ENCODE data around the gene FREM1. TPM values are rescaled to one million over a fixed set of nuclear protein-coding genes. Genes with fewer than 3 reads are reported as not detected.

The FREM1 gene
- polyA plus RNA-seq, 1 donor from 2014 or later = 2.3 TPM

DNA sequence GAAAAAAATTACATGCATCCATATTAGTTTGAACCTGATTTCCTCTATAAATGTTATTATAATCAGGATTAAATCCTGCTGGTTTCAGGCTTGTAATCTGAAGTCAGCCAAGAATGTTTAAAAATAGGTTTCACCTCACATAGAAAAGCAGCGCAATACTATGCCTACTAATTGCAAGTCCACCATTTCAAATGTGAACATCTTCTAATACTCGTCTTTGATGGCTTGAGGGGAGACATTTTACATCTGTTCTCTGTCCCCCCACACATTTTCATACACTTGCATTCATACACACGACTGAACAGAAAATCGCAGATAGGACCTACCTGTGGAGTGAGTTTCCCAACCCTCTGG is 41.8 kb downstream of the FREM1 start:
- no peaks in the 10 kb centered on the region for H3K9me2 ChIP-seq (ENCODE audit: insufficient read depth, low read length)
- no peak overlapping the region for H3K27ac ChIP-seq (ENCODE audit: low read length)
- no peak overlapping the region for H3K4me3 ChIP-seq (ENCODE audit: low read length)
- H3K79me2 ChIP-seq (replicated peaks; ENCODE audit: insufficient read depth, low read length) = no peaks in the 10 kb centered on the region
- no peaks in the 10 kb centered on the region for H4K20me1 ChIP-seq (ENCODE audit: insufficient read depth)
- no peaks in the 10 kb centered on the region for H3K27me3 ChIP-seq (ENCODE audit: insufficient read depth, low read depth, low read length)
- no peaks in the 10 kb centered on the region for H3F3A ChIP-seq (ENCODE audit: insufficient read depth, low read length, poor library complexity, severe bottlenecking)
- no peak overlapping the region for H3K9ac ChIP-seq (ENCODE audit: low read length)
- no peaks in the 10 kb centered on the region for H3K36me3 ChIP-seq (ENCODE audit: insufficient read depth, low read length)
- H2AFZ ChIP-seq (ENCODE audit: low read depth, low read length) = no peak overlapping the region
- TF ChIP-seq TAF1 (IDR thresholded peaks at IDR 0.05; ENCODE audit: low read depth) (no peak), EZH2 (IDR thresholded peaks at IDR 0.05; ENCODE audit: borderline replicate concordance, insufficient read depth, low read length, poor library complexity, severe bottlenecking) (no peak), EP300 (conservative IDR thresholded peaks at IDR 0.05; ENCODE audit: poor library complexity, severe bottlenecking) (no peak), RAD21 (conservative IDR thresholded peaks at IDR 0.05) (no peak), SMC3 (conservative IDR thresholded peaks at IDR 0.05; ENCODE audit: poor library complexity) (no peak), MXI1 (conservative IDR thresholded peaks at IDR 0.05; ENCODE audit: poor library complexity, severe bottlenecking) (no peak), POLR2AphosphoS5 (IDR thresholded peaks at IDR 0.05) (no peak)
- TF ChIP-seq, protein P1, sequence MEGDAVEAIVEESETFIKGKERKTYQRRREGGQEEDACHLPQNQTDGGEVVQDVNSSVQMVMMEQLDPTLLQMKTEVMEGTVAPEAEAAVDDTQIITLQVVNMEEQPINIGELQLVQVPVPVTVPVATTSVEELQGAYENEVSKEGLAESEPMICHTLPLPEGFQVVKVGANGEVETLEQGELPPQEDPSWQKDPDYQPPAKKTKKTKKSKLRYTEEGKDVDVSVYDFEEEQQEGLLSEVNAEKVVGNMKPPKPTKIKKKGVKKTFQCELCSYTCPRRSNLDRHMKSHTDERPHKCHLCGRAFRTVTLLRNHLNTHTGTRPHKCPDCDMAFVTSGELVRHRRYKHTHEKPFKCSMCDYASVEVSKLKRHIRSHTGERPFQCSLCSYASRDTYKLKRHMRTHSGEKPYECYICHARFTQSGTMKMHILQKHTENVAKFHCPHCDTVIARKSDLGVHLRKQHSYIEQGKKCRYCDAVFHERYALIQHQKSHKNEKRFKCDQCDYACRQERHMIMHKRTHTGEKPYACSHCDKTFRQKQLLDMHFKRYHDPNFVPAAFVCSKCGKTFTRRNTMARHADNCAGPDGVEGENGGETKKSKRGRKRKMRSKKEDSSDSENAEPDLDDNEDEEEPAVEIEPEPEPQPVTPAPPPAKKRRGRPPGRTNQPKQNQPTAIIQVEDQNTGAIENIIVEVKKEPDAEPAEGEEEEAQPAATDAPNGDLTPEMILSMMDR (IDR thresholded peaks at IDR 0.05; ENCODE audit: poor library complexity, severe bottlenecking) = no peak
- TF ChIP-seq, protein P2, sequence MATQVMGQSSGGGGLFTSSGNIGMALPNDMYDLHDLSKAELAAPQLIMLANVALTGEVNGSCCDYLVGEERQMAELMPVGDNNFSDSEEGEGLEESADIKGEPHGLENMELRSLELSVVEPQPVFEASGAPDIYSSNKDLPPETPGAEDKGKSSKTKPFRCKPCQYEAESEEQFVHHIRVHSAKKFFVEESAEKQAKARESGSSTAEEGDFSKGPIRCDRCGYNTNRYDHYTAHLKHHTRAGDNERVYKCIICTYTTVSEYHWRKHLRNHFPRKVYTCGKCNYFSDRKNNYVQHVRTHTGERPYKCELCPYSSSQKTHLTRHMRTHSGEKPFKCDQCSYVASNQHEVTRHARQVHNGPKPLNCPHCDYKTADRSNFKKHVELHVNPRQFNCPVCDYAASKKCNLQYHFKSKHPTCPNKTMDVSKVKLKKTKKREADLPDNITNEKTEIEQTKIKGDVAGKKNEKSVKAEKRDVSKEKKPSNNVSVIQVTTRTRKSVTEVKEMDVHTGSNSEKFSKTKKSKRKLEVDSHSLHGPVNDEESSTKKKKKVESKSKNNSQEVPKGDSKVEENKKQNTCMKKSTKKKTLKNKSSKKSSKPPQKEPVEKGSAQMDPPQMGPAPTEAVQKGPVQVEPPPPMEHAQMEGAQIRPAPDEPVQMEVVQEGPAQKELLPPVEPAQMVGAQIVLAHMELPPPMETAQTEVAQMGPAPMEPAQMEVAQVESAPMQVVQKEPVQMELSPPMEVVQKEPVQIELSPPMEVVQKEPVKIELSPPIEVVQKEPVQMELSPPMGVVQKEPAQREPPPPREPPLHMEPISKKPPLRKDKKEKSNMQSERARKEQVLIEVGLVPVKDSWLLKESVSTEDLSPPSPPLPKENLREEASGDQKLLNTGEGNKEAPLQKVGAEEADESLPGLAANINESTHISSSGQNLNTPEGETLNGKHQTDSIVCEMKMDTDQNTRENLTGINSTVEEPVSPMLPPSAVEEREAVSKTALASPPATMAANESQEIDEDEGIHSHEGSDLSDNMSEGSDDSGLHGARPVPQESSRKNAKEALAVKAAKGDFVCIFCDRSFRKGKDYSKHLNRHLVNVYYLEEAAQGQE (IDR thresholded peaks at IDR 0.05; ENCODE audit: borderline replicate concordance) = no peak
- no peaks in the 10 kb centered on the region for H3K9me3 ChIP-seq (ENCODE audit: low read length)
- H3K4me2 ChIP-seq (ENCODE audit: low read length) = no peak overlapping the region

DNA sequence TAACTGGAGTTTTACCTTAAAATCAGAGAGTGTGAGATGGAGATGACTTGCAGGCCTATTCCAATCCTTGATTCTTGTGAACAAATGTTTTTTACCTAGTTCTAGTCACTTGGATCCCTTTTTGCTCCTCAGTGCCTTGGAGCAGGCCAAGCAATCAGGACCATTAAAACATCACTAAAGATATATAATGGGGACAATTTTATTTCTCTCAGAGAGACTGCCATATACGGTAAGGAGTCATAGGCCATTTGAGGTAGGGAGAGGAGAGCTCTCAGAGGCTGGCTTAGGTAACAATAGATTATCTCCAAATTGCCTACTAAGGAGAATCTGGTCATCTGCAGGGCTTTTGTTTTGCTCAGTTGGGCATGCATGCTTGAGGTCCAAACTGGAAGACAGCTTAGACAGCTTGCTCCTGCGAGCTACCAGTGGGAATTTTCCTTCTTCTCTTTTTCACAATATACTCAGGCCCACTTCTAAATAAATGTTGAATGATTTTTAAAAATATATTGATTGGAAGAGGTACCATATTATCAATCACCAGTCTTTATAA is 44.0 kb downstream of the FREM1 start:
- Histone ChIP-seq H3K79me2 (replicated peaks; ENCODE audit: insufficient read depth, low read length) (no peaks in the 10 kb centered on the region), H2AFZ (ENCODE audit: low read depth, low read length) (no peak overlapping the region), H3F3A (ENCODE audit: insufficient read depth, low read length, poor library complexity, severe bottlenecking) (no peaks in the 10 kb centered on the region), H3K4me3 (ENCODE audit: low read length) (no peak overlapping the region), H3K36me3 (ENCODE audit: insufficient read depth, low read length) (no peaks in the 10 kb centered on the region), H3K27me3 (ENCODE audit: insufficient read depth, low read depth, low read length) (no peaks in the 10 kb centered on the region), H3K9ac (ENCODE audit: low read length) (no peak overlapping the region), H3K9me3 (ENCODE audit: low read length) (no peaks in the 10 kb centered on the region), H4K20me1 (ENCODE audit: insufficient read depth) (no peaks in the 10 kb centered on the region), H3K27ac (ENCODE audit: low read length) (no peak overlapping the region), H3K9me2 (ENCODE audit: insufficient read depth, low read length) (no peaks in the 10 kb centered on the region), H3K4me2 (ENCODE audit: low read length) (no peak overlapping the region)
- TF ChIP-seq EP300 (conservative IDR thresholded peaks at IDR 0.05; ENCODE audit: poor library complexity, severe bottlenecking) (no peak), EZH2 (IDR thresholded peaks at IDR 0.05; ENCODE audit: borderline replicate concordance, insufficient read depth, low read length, poor library complexity, severe bottlenecking) (no peak)
- TF ChIP-seq, protein P1 (IDR thresholded peaks at IDR 0.05; ENCODE audit: poor library complexity, severe bottlenecking) = no peak
- TF ChIP-seq, protein P2 (IDR thresholded peaks at IDR 0.05; ENCODE audit: borderline replicate concordance) = no peak

Data from neural cell (in vitro differentiated cells).